Small intestine (tissue), 7 donors: ENCODE measurements around the gene SLC43A3. TPM values are rescaled to one million over a fixed set of nuclear protein-coding genes. Genes with fewer than 3 reads are reported as not detected.

Experiments used
- DNase-seq, 2 donors: peaks; one replicate each; pipeline versions ENCODE4 v3.0.0 to v3.0.0-alpha.2; 2013
- FAIRE-seq: peaks from 2 replicates; lab custom pipeline; 2012; peaks lifted over from hg19 to GRCh38; lab: Jason Lieb, UNC
- H3K27ac ChIP-seq, 3 donors: one replicate each; pipeline ENCODE4 v1.5.1; 2013; ENCODE audit warnings: low read length in 2 of 3, mild to moderate bottlenecking in 2 of 3, control low read depth in 1 of 3, inconsistent platforms in 1 of 3, low read depth in 1 of 3, moderate library complexity in 1 of 3
- H3K27me3 ChIP-seq, 3 donors: one replicate each; pipeline ENCODE4 v1.6.1; 2013; ENCODE audit warnings: low read length in 3 of 3, inconsistent platforms in 1 of 3; ENCODE audit not compliant: control insufficient read depth in 3 of 3, insufficient read depth in 3 of 3
- H3K36me3 ChIP-seq, 3 donors: one replicate each; pipeline ENCODE4 v1.6.1; 2013; ENCODE audit warnings: low read length in 3 of 3, inconsistent platforms in 1 of 3, low read depth in 1 of 3, mild to moderate bottlenecking in 1 of 3, moderate library complexity in 1 of 3; ENCODE audit not compliant: control insufficient read depth in 3 of 3, insufficient read depth in 2 of 3
- H3K4me1 ChIP-seq, 3 donors: one replicate each; pipeline ENCODE4 v1.6.1; 2013; ENCODE audit warnings: low read length in 2 of 3, inconsistent platforms in 1 of 3, low read depth in 1 of 3, mild to moderate bottlenecking in 1 of 3, moderate library complexity in 1 of 3; ENCODE audit not compliant: control insufficient read depth in 3 of 3, insufficient read depth in 2 of 3
- H3K4me3 ChIP-seq, 3 donors: one replicate each; pipeline ENCODE4 v1.5.1; 2013; ENCODE audit warnings: low read length in 3 of 3, control low read depth in 1 of 3, inconsistent platforms in 1 of 3, low read depth in 1 of 3, mild to moderate bottlenecking in 1 of 3, moderate library complexity in 1 of 3
- H3K9me3 ChIP-seq, 2 donors: one replicate each; pipeline ENCODE4 v1.6.1; 2013; ENCODE audit warnings: low read depth in 1 of 2, low read length in 1 of 2; ENCODE audit not compliant: control insufficient read depth in 2 of 2, insufficient read depth in 1 of 2
- WGBS, 3 donors: extraction: QIAGEN DNeasy Blood & Tissue Kit; methylation state at CpG; one replicate each; pipeline ENCODE4 v1.1.7; 2013; 5-methylcytosine and 5-hydroxymethylcytosine counted together
- polyA plus RNA-seq, 4 donors: library from polyadenylated mRNA; stranded (reverse) in 3 of 4; unstranded in 1 of 4; fragments of 200-250 nt in 3 of 4; fragments of 120-200 nt in 1 of 4; gene quantifications; one replicate each; pipeline versions ENCODE4 v1.2.1 to v1.2.3, GENCODE V29; 2013
- donor health status: healthy with polysubstance abuse.
- donor health status: control.
- donor health status: control.
- donor health status: Bipolar disorder and iron deficiency.
- donor health status: healthy.

The SLC43A3 gene
- polyA plus RNA-seq, 4 donors = 2.4 to 13.8 (median 8.3) TPM

DNA sequence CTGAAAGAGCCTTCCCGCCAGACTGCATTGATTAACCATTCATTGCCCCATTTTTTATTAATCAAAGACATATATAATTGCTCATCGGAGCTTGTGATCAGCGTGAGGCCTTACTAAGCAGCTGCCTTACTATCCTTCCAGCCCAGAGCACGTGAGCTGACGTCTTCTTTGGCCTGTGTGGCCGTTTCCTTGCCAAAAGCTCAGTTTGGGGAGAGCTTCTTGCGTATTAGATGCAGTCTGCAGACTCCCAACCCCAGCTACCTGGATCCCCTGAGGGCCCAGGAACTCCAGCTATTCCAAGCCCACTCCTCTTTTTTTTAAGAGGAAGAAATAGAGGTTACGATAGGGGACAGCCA lies 784 bp upstream of the SLC43A3 start:
- H3K27me3 ChIP-seq = peaks cover 0 to 12% (median 0%) of the 10 kb centered on the region in 3 donors
- FAIRE-seq = no peak
- H3K9me3 ChIP-seq = no peaks in the 10 kb centered on the region
- peaks cover 0 to 11% (median 0%) of the 10 kb centered on the region in 3 donors for H3K36me3 ChIP-seq
- H3K4me1 ChIP-seq = peaks cover 0 to 15% (median 9%) of the 10 kb centered on the region in 3 donors
- no peak for DNase-seq
- no peak overlapping the region for H3K4me3 ChIP-seq
- WGBS, 3 donors = 73 to 81% (median 78%) methylated on average over 8 of the region's 8 CpGs
- H3K27ac ChIP-seq = peak overlapping the region in 1 of 3 donors; percentile 88

DNA sequence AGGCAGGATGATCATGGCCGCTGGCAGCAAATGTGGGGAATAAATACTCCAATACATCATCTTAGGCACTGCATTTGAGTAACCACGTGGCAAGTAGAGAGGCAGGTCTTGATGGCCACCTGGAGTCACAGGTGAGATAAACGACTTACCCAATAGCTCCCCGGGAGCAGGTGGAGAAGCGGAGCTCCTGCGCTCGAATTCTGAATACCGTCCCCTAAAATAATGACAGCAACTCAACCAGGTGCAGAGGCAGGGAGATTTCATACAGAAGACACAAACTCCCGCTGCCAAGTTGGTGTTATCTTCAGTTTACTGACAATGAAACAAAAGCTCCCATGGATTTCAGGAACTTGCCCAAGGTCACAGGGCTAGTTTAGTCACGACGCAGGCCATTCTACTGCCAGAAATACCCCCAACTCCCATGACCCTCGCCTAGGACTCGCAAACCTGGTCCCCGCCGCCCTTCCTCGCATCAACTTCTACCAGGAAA lies 437 bp downstream of the SLC43A3 start:
- WGBS, 3 donors = 6 to 14% (median 10%) methylated on average over 16 of the region's 16 CpGs
- Histone ChIP-seq H3K4me1 (peaks cover 0 to 15% (median 9%) of the 10 kb centered on the region in 3 donors), H3K4me3 (peak overlapping the region in 2 of 3 donors; percentile 44 to 48), H3K36me3 (peaks cover 0 to 11% (median 0%) of the 10 kb centered on the region in 3 donors), H3K27ac (peak overlapping the region in 2 of 3 donors; percentile 12 to 88), H3K9me3 (no peaks in the 10 kb centered on the region), H3K27me3 (peaks cover 0 to 12% (median 0%) of the 10 kb centered on the region in 3 donors)
- no peak for FAIRE-seq
- peak in 1 of 2 donors; percentile 44 for DNase-seq

DNA sequence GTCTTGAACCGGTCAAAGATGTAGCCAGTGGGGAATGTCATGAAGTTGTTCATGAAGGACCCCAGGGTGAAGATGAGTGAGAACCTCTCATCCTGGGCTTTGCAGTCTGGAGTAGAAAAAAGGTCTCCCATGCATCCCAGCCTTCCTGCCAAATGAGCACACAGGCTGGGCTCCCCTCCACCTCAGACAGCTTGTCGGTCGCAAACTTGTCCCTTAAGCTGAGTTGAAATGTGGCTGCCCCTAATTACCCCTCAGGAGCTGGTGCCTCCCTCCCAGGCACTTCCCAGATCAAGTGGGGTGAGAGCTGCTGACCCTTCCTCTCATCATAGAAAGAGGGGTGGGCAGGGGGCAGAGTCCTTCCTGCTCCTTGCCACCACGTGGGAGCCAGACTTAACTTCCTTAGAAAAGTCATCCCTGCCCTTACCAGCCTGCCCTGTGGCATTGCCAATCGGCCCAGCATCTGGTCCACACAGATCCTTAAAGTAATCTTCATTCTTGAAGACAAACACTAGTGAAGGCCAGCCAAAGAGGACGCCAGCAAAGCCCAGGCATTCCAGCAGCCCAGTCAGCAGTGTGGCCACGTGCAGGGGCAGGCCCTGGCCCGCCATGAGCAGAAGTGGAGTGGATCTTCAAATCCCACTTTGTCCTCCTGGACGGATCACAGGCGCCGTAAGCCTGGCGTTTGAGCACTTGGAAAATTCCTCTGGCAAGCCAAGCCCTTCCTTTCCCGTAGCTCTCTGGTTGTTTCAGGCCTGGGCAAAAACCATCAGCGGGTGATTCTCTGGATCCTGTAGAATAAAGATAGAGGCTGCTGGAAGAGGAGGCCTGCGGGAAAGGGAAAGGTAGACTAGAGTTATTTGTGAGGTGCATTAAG lies 1.1 kb downstream of the SLC43A3 start:
- Histone ChIP-seq H3K27me3 (peaks cover 0 to 12% (median 0%) of the 10 kb centered on the region in 3 donors), H3K4me1 (peaks cover 0 to 15% (median 9%) of the 10 kb centered on the region in 3 donors), H3K9me3 (no peaks in the 10 kb centered on the region), H3K36me3 (peaks cover 0 to 14% (median 0%) of the 10 kb centered on the region in 3 donors), H3K27ac (peak overlapping the region in 2 of 3 donors; percentile 17 to 88), H3K4me3 (peak overlapping the region in 1 of 3 donors; percentile 6)
- WGBS, 3 donors = 48 to 75% (median 55%) methylated on average over 15 of the region's 15 CpGs
- FAIRE-seq (no peak), DNase-seq (no peak)

DNA sequence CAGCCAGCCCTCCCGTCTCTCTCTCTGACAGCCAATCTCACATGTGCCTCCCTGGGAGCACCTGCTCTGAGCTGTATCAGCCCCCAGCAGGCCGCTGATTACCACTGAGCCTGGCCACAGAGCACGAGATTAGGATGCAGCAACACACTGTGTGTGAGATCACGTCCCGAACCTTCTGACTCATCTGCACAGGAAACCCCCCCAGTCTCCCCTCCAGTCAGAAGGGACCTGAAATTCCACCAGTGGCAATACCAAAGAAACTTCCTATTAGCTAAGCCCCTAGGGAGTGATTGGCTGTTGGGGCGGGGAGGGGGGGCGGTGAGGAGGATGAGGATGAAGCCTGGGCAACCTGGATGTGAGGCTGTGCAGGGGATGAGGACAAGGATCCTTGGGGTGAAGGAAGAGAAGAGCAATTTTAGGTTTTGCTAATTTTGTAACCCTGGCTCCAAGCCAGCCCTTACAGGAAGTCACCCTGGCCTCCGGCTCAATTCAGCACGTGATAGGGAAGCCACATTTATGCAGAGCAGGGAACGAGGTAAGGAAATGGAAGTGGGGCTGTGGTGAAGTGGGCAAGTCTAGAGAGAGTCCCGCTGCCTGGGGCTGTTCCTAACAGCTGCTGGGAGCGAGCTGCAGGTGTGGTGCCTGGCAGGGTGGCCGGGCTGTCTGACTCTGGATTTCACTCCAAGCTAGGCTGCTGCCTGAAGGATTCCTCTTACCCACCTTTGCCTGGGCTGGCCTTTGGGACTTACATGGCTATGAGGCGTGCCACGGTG lies 1.9 kb downstream of the SLC43A3 start:
- Histone ChIP-seq H3K9me3 (no peaks in the 10 kb centered on the region), H3K4me1 (peaks cover 0 to 15% (median 9%) of the 10 kb centered on the region in 3 donors), H3K36me3 (peaks cover 0 to 18% (median 0%) of the 10 kb centered on the region in 3 donors), H3K27ac (peak overlapping the region in 2 of 3 donors; percentile 17 to 88), H3K4me3 (peak overlapping the region in 1 of 3 donors; percentile 6), H3K27me3 (peaks cover 0 to 12% (median 0%) of the 10 kb centered on the region in 3 donors)
- DNase-seq (peak; percentile 45 to 55), FAIRE-seq (no peak)
- WGBS, 3 donors = 36 to 46% (median 39%) methylated on average over 15 of the region's 15 CpGs

DNA sequence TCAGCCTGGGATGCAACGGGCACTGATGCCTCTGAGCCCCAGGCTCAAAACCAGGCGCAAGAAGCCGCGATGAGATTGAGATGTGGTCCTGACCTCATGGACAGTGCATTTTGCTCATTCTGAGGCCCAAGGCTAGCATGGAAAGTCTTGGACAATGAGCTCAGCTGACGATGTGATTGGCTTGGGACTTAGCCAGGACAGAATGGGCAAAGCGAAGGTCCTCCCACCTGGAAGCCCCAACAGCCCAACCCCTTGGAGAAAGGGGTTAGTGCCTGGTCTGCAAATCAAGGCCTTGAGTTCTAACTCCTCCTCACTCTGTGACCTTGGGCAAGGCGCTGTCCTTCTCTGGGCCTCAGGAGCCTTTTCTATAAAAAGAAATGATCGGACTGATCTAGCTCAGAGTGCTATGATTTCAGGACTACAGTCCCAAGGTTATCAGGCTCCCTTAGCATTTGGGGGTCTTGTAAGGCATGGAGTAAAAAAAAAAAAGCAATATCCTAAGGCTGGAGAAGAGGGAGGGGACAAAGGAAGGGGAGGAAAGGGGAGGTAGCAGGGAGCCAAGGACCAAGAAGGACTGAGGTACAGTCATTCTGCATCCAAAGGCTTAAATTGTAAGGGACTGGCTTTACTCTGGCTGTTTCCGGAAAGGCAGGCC lies 2.7 kb downstream of the SLC43A3 start:
- WGBS, 3 donors = 79 to 85% (median 81%) methylated on average over 9 of the region's 9 CpGs
- H3K4me3 ChIP-seq = no peak overlapping the region
- H3K36me3 ChIP-seq = peaks cover 0 to 18% (median 0%) of the 10 kb centered on the region in 3 donors
- FAIRE-seq (no peak), DNase-seq (no peak)
- H3K4me1 ChIP-seq = peaks cover 0 to 15% (median 9%) of the 10 kb centered on the region in 3 donors
- no peaks in the 10 kb centered on the region for H3K9me3 ChIP-seq
- peak overlapping the region in 2 of 3 donors; percentile 24 to 88 for H3K27ac ChIP-seq
- H3K27me3 ChIP-seq = peaks cover 0 to 12% (median 0%) of the 10 kb centered on the region in 3 donors

DNA sequence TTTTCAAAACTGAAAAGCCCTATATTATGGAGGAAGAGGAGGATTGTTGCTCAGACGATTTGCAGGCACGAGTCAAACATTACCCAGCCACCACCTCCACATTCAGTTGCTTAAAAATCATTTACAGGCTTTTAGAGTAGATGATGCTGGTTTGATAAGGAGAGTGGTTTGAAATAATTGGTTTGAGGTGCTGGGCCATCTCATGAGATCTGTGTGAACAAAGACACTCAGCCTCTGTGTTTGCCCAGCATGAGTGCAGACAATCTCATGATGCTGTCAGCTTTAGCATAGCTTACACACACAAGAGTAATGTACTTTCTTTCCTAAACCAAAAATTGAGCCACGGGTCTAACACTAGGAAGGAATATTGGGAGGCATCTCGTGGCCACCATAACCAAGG lies 4.3 kb downstream of the SLC43A3 start:
- peaks cover 0 to 6% (median 0%) of the 10 kb centered on the region in 3 donors for H3K27me3 ChIP-seq
- H3K27ac ChIP-seq = no peak overlapping the region
- peaks cover 0 to 15% (median 9%) of the 10 kb centered on the region in 3 donors for H3K4me1 ChIP-seq
- no peak for FAIRE-seq
- no peaks in the 10 kb centered on the region for H3K9me3 ChIP-seq
- no peak overlapping the region for H3K4me3 ChIP-seq
- WGBS, 3 donors = 74 to 80% (median 75%) methylated on average over 4 of the region's 4 CpGs
- DNase-seq = no peak
- H3K36me3 ChIP-seq = peaks cover 0 to 23% (median 0%) of the 10 kb centered on the region in 3 donors

DNA sequence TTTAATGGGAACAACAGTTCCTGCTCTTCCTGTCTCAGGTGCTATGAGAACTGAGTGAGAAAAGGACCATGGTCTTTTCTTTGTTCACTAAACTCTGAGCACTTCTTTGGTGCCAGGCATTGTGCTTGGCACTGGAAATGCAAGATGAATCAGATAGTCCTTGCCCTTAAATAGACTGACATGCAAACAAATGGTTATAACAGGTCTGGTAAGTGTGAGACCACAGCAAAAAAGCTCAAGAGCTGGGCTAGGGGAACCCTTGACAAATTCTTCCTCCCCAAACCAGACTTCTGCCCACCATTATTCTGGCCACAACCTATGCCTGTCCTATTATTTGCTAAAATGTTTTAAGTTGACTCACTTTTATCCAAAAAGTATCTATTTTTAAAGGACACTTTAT lies 5.1 kb downstream of the SLC43A3 start:
- FAIRE-seq = no peak

More for the DNA sequence above, 5.1 kb downstream of the SLC43A3 start:
- H3K4me1 ChIP-seq = peaks cover 0 to 15% (median 9%) of the 10 kb centered on the region in 3 donors
- H3K27me3 ChIP-seq = no peaks in the 10 kb centered on the region
- no peak overlapping the region for H3K4me3 ChIP-seq
- H3K9me3 ChIP-seq = no peaks in the 10 kb centered on the region
- no peak overlapping the region for H3K27ac ChIP-seq
- peaks cover 0 to 30% (median 0%) of the 10 kb centered on the region in 3 donors for H3K36me3 ChIP-seq
- no peak for DNase-seq
